Central memory CD8-positive, alpha-beta T cell (primary cell): ENCODE data around the gene CHCHD6.

ENCODE experiments used
- ATAC-seq: fragments of 150-1000 bp; cut with Tn5 transposase; replicated peaks from 2 replicates; pipeline ENCODE4 v1.10.0; 2022; ENCODE audit warnings: mild to moderate bottlenecking, moderate FRiP score, moderate number of reproducible peaks; ENCODE audit not compliant: poor library complexity, severe bottlenecking; ENCODE audit errors: extremely low read depth
- DNase-seq, 2 donors: peaks; one replicate each; pipeline ENCODE4 v3.0.0; 2021; ENCODE audit warnings: low spot score in 2 of 2
- H3K27ac Mint-ChIP-seq: one replicate; pipeline ENCODE4 v1.8.0; 2022; ENCODE audit warnings: low read depth, mild to moderate bottlenecking, moderate library complexity, mixed read lengths
- H3K27me3 Mint-ChIP-seq: one replicate; pipeline ENCODE4 v1.8.0; 2022; ENCODE audit warnings: mixed read lengths
- H3K36me3 Mint-ChIP-seq: one replicate; pipeline ENCODE4 v1.8.0; 2022; ENCODE audit warnings: mild to moderate bottlenecking, moderate library complexity, mixed read lengths; ENCODE audit not compliant: insufficient read depth
- H3K4me1 Mint-ChIP-seq: one replicate; pipeline ENCODE4 v1.8.0; 2022; ENCODE audit warnings: mixed read lengths
- H3K4me3 Mint-ChIP-seq: one replicate; pipeline ENCODE4 v1.8.0; 2022; ENCODE audit warnings: mild to moderate bottlenecking, moderate library complexity, mixed read lengths
- H3K9me3 Mint-ChIP-seq: one replicate; pipeline ENCODE4 v1.8.0; 2022; ENCODE audit warnings: mixed read lengths

Gene CHCHD6

DNA sequence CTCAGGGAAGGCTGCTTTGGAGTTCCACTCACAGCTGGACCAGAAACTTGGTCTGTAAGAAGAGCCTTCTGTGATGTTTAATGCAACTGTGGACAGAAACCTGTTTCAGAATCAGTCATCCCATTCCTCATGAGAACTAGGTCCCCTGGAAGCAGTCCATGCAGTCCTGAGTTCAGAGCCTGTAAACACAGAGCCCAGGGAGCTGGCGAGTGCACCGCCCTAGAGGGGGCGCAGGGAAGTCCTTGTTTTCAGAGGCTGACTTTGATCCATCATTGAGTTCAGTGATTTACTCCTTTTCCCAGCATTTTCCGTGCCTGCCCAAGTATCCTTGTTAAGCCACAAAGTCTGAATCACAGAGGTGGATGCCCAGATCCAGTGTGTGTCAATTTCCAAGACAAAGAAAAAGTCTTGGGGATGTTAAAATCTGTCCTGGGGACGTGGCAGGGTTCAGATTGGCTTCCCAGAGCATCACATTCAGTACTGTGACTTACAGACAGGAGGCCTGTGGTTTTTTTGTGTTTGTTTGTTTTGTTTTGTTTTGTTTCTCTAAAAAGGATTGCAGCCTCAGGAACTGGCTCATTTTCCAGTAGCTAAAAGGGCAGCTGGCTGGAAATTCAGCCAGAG lies 39.3 kb upstream of the CHCHD6 start:
- no peaks in the 10 kb centered on the region for H3K4me1 Mint-ChIP-seq
- no peak overlapping the region for H3K27ac Mint-ChIP-seq
- ATAC-seq, result no peak
- no peak for DNase-seq
- no peak overlapping the region for H3K4me3 Mint-ChIP-seq
- no peaks in the 10 kb centered on the region for H3K9me3 Mint-ChIP-seq
- H3K27me3 Mint-ChIP-seq, result peaks cover 45% of the 10 kb centered on the region
- no peaks in the 10 kb centered on the region for H3K36me3 Mint-ChIP-seq

DNA sequence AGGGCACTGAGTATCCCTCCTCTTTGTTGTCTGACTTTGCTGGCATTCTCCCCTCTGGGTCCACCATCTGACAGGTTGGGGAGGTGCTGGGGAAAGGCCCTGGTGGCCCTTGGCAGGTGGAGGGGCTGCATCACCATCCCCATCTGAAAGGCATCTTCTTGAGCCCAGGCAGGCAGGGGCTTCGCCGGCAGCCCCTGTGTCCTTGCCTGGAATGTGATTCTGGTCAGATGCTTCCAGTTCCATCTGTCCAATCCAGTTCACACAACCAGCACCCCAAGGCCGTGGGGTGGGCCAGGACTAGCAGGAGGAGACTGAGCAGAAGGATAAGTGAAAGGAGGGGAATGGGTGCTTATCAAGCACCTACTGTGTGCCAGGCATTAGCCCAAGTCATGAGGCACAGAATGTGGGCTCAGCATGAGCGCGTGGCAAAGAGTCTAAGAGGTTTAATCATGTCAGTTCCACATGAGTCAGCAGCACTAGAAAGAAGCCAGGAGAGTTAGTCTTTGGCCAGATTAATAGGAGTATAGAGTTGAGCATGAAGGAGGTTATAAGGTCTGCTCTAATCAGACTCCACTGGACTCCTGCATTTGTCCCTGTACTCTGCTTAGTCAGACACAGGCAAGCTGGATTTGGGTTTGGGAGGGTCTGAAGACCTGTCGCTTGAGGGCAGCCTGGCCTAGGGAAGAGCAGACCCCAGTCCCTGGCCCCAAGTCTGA lies 38.7 kb upstream of the CHCHD6 start:
- Mint-ChIP-seq H3K4me1 (no peaks in the 10 kb centered on the region), H3K9me3 (no peaks in the 10 kb centered on the region), H3K36me3 (no peaks in the 10 kb centered on the region), H3K4me3 (no peak overlapping the region), H3K27me3 (peaks cover 39% of the 10 kb centered on the region), H3K27ac (no peak overlapping the region)
- no peak for ATAC-seq
- no peak for DNase-seq

DNA sequence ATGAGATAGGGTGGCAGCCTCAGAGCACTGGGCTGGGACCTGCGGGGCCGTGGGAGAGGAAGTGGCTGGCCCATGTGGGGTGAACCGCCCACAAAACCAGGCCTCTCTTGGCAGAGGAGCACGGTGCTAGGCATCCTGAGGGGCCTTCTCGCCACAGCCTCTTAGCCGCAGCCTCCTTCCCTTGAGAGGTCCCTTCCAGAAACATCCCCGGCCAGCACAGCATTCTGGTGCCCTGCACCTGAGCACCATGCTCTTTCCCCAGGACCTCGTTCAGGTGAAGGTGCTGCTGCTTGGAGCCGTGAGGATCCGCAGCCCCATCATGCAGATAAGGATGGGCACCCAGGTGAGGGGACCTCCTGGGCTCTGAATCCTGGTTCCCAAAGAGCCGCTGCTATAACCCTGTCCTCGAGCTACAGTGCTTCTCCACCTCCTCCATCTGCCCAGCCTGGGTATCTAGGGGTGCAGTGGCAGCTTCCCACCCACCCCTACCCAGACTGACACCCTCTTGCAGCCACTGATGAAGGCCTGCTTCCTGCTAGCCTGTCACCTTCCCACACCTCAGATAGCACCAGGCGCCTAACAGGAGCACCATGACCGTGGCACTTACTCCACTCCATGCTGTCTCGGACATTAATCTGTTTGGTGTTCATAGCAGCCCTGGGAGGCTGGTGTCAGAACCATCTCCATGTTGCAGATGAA lies 37.9 kb upstream of the CHCHD6 start:
- Mint-ChIP-seq H3K4me1 (no peaks in the 10 kb centered on the region), H3K4me3 (no peak overlapping the region), H3K27me3 (peaks cover 32% of the 10 kb centered on the region), H3K27ac (no peak overlapping the region), H3K9me3 (no peaks in the 10 kb centered on the region), H3K36me3 (no peaks in the 10 kb centered on the region)
- no peak for ATAC-seq
- no peak for DNase-seq

DNA sequence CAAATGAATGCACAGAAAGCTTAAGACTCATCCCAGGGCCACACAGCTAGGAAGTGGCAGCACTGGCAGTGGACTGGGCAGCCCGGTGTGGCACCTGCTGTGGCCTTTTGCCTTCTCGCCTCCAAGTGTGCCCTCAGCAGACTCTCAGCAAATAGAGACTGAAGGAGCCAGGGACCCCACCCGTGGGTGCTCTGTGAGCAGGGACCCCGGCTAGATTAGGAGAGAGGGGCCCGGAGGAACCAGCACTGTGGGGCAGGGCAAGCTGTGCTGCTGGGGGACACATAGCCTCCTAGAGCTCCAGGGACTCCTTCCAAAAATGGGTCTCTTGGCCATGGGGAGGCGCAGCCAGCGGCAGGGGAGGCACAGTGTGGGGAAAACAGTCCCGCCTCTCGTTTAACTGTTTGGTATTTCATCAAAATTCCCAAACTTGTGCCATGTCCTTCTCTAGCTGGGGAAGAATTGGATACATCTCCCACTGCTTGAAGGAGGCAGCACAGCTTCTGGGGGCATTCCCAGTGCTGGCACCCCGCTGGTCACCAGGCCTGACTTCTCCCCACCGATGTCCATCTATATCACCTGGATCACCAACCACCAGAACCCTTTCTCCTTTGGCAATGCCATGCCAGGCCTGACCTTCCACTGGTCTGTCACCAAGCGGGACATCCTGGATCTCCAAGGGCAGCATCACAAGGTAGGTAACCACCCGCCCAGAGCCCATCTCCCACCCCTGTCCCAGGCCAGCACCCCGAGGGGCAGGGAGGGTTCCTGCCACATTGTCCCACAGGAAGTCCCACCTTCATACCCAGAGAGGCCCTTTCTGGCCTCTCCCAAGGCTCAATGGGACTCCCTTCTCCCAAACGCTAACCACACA lies 37.1 kb upstream of the CHCHD6 start:
- H3K27ac Mint-ChIP-seq, result no peak overlapping the region
- ATAC-seq (no peak), DNase-seq (no peak)
- no peaks in the 10 kb centered on the region for H3K36me3 Mint-ChIP-seq
- peaks cover 24% of the 10 kb centered on the region for H3K27me3 Mint-ChIP-seq
- H3K4me1 Mint-ChIP-seq, result no peaks in the 10 kb centered on the region
- no peaks in the 10 kb centered on the region for H3K9me3 Mint-ChIP-seq
- no peak overlapping the region for H3K4me3 Mint-ChIP-seq

DNA sequence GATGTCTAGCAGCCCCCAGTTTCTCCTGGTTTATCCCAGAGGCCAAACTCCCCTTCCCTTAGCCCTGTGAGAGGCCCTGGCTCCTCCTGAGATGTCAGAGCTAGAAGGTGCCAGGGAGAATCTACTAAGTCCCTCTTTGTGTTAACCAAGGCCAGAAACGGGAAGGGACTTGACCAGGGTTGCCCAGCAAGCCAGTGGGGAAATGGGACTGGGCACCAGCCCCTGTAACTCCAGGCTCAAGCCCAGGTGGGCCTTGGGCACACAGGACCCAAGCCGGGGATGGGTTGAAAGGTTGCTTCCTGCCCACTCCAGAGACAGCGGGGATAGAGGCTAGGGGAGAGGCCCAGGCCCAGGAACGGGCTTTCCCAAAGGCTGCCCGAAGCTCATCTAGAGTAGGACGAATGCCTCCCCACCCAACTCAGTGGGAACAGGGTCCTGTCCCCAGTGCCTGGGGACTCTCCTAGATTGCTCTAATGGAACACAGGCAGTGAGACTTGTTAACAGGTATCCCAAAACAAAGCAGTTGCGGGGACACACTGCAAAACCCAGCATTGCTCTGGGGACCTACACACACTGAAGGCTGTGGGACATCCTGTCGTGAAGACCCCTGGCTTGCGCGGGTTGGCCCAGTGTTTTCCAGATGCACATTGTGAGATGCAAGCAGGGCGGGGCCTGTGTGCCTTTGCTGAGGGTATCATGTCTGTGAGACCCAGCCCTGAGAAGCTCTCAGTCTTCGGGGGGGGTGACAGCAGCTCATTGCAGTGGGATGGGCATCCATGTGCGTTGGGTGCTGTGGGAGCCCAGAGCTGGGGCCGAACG lies 36.2 kb upstream of the CHCHD6 start:
- Mint-ChIP-seq H3K9me3 (no peaks in the 10 kb centered on the region), H3K27me3 (peaks cover 15% of the 10 kb centered on the region), H3K27ac (no peak overlapping the region), H3K4me1 (no peaks in the 10 kb centered on the region), H3K4me3 (no peak overlapping the region), H3K36me3 (no peaks in the 10 kb centered on the region)
- ATAC-seq (no peak), DNase-seq (no peak)

DNA sequence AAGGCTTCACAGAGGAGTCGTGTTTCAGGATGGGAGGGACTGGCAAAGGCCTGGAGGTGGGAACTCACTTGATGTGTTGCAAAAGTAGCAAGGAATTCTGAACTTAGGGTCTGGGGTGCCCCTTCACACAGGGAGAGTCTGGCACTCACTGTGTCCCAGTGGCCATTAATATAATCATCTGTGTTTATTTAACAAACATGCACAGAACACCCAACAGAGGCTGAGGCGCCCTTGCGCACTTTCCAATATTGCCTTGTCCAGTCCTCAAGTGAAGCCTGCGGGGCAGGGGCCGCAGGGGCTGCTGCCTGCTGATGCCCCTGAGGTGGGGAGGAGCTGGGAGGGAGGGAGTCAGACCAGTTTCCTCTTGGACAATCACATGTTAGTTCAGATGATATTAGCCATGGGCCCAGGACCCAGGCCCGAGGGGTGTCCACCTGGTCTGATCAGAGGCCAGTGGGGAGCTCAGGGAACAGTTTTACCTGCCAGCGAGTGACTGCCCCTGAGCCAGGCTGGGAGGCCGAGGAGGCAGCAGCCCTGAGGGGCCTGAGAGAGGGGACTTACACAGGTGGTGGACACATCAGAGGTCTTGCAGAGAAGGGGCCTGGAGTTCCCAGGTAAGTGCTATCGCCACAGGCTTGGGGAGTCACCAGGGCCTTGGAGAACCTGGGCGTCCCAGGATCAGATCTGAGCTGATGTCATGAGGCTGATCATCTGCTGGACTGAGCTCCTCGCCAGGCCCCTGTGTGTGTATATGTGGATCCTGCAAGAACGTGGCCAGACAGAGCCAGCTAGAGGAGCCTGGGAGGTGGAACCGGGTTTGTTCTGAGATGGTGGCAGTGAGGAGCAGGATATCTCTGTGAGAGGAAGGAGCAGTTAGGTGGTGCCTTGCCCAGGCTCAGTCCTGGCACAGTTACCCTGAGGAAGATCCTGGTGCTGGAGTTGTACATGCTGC lies 35.3 kb upstream of the CHCHD6 start:
- Mint-ChIP-seq H3K27me3 (peaks cover 6% of the 10 kb centered on the region), H3K4me1 (no peaks in the 10 kb centered on the region), H3K4me3 (no peak overlapping the region), H3K36me3 (no peaks in the 10 kb centered on the region), H3K9me3 (no peaks in the 10 kb centered on the region), H3K27ac (no peak overlapping the region)
- DNase-seq (no peak), ATAC-seq (no peak)

DNA sequence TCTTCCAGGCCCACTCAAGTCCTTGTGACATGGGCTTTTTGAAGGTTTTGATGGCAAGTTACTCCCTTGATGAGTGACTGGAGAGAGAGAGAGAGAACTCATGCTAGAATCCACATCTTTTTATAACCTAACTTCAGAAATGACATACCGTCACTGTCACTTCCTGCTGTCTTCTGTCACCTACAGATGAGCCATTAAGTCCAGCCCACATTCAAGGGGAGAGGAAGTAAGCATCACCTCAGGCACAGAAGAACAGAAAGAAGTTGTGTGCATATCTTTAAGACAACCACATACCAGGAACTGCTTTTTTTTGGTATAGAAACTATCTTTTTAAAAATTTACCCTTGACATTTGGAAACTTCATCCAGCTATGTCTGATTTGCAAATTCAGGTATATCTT lies 32.5 kb upstream of the CHCHD6 start:
- DNase-seq, result no peak
- H3K27me3 Mint-ChIP-seq, result peaks cover 8% of the 10 kb centered on the region
- H3K27ac Mint-ChIP-seq, result no peak overlapping the region

DNA sequence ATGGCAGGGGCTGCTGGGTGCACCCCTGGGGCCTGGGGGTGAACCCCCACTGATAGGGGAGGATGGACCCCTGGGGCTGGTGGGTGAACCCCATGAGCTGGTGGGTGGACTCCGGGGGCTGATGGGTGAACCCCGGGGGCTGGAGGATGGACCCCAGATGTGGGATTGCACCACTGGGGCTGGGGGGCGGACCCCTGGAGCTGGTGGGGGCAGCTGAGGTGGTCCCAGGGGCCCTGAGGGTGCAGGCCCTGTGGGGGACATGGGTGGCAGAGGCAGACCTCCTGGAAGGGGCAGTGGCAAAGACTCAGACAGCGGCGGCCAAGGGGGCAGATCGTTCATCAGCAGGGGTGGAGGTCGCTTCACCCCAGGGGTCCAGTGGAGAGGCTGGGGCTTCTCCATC lies 31.7 kb upstream of the CHCHD6 start:
- no peak overlapping the region for H3K4me3 Mint-ChIP-seq
- no peaks in the 10 kb centered on the region for H3K9me3 Mint-ChIP-seq
- no peaks in the 10 kb centered on the region for H3K36me3 Mint-ChIP-seq
- H3K27ac Mint-ChIP-seq, result no peak overlapping the region
- no peak for ATAC-seq
- H3K27me3 Mint-ChIP-seq, result peaks cover 16% of the 10 kb centered on the region
- no peaks in the 10 kb centered on the region for H3K4me1 Mint-ChIP-seq
- DNase-seq, result no peak

More for the DNA sequence above, 32.5 kb upstream of the CHCHD6 start:
- H3K9me3 Mint-ChIP-seq, result no peaks in the 10 kb centered on the region
- ATAC-seq, result peak; percentile 32
- no peaks in the 10 kb centered on the region for H3K36me3 Mint-ChIP-seq
- no peak overlapping the region for H3K4me3 Mint-ChIP-seq
- no peaks in the 10 kb centered on the region for H3K4me1 Mint-ChIP-seq

DNA sequence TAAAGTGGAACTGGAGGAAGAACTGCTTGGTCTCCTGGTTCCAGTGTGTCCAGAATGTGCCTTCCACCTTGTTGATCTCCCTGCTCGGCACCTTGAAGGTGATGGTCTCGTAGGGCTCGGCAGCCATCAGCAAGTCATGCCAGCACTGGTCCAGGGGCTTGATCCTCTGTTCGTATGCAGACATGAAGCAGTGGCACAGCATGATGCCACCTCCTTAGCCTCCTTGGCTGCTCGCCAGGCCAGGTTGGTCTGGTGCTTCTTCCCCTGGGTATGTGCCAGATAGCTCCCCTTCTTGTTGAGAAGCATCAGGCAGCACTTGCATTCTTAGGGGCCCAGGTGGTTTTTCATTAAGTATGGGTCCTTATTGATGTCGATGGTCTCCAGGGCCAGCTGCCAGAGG lies 31.3 kb upstream of the CHCHD6 start:
- Mint-ChIP-seq H3K36me3 (no peaks in the 10 kb centered on the region), H3K4me1 (no peaks in the 10 kb centered on the region), H3K9me3 (no peaks in the 10 kb centered on the region), H3K27ac (no peak overlapping the region), H3K4me3 (no peak overlapping the region), H3K27me3 (peaks cover 20% of the 10 kb centered on the region)
- ATAC-seq (no peak), DNase-seq (no peak)

DNA sequence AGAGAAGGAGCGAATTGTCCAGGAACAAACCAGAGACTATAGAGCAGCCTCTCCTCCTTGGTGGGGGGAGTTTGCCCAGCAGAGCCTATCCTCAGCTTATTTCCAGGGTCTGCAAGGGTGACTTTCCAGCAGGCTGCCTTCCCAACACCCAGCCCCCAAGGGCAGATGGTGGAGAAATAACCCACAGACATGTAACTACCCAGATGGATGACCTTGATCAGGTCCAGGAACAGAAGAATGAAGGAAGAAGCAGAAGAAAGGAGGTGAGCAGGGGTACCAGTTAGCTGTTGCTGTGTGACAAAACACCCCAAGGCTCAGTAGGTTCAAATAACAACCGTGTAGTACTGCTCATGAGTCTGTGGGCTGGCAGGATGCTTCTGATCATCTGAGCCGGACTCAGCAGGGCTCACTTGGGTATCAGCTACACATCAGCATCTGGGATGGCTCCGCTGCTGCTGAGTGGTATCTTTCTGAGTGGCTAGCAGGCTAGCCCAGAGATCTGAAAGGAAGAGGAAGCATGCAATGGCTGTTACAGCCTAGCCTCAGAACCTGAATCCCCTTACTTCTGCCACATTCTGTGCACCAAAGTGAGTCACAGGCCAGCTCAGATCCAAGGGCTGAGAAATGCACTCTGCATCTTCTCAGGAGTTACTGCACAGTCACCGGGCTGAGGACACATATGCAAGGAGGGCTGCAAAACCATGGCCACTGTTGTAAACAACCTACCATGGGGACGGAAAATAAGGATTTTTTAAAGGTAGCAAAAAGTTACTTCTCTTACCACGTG lies 26.9 kb upstream of the CHCHD6 start:
- ATAC-seq (no peak), DNase-seq (no peak)
- no peak overlapping the region for H3K27ac Mint-ChIP-seq
- H3K9me3 Mint-ChIP-seq, result no peaks in the 10 kb centered on the region
- H3K4me3 Mint-ChIP-seq, result no peak overlapping the region
- H3K4me1 Mint-ChIP-seq, result peaks cover 7% of the 10 kb centered on the region
- H3K27me3 Mint-ChIP-seq, result peaks cover 37% of the 10 kb centered on the region
- no peaks in the 10 kb centered on the region for H3K36me3 Mint-ChIP-seq
